Esophagus muscularis mucosa (tissue), 4 donors: Measurements from ENCODE around the gene CDH18. TPM values are rescaled to one million over a fixed set of nuclear protein-coding genes. Genes with fewer than 3 reads are reported as not detected.
"Not testable (repeated sequence)": the region's sequence is repeated elsewhere in the genome, so short reads cannot be mapped to it uniquely, and the experiment has no call there.

Source experiments
- DNase-seq: peaks from one replicate; pipeline ENCODE4 v3.0.0-alpha.2; 2017; ENCODE audit errors: extremely low spot score
- H3K27ac ChIP-seq, 4 donors: fragments of 200-600 bp; sonication (generic); replicated peaks in 1 of 4; 1 replicate in 3 of 4; 2 replicates in 1 of 4; pipeline ENCODE4 v1.5.1; 2016 to 2019; ENCODE audit warnings: mild to moderate bottlenecking in 1 of 4
- H3K27me3 ChIP-seq, 4 donors: fragments of 200-600 bp; sonication (generic); one replicate each; pipeline versions ENCODE4 v1.5.1 to v1.6.0; 2016 to 2019
- H3K36me3 ChIP-seq, 4 donors: fragments of 200-600 bp; sonication (generic); one replicate each; pipeline ENCODE4 v1.5.1; 2016 to 2019
- H3K4me1 ChIP-seq, 4 donors: fragments of 200-600 bp; sonication (generic); one replicate each; pipeline ENCODE4 v1.5.1; 2016 to 2019
- H3K4me3 ChIP-seq, 4 donors: fragments of 200-600 bp; sonication (generic); 1 replicate in 2 of 4; 2 replicates in 2 of 4; pipeline ENCODE4 v1.5.1; 2016 to 2019; ENCODE audit warnings: mild to moderate bottlenecking in 4 of 4, moderate library complexity in 1 of 4
- H3K9me3 ChIP-seq, 4 donors: fragments of 200-600 bp; sonication (generic); 1 replicate in 3 of 4; 2 replicates in 1 of 4; pipeline ENCODE4 v1.5.1; 2016 to 2019
- CTCF ChIP-seq, 3 experiments: fragments of 200-600 bp in 2 of 3; fragments of 450-650 bp in 1 of 3; sonication (generic) in 2 of 3; IDR thresholded peaks; one replicate each; pipeline ENCODE4 v1.5.1; 2017 to 2019; ENCODE audit warnings: antibody characterized with exemption in 3 of 3, mild to moderate bottlenecking in 2 of 3, moderate library complexity in 1 of 3
- EP300 ChIP-seq: sonication (generic); formaldehyde crosslinking; IDR thresholded peaks from one replicate; pipeline ENCODE4 v1.6.1; 2017; ENCODE audit warnings: antibody characterized with exemption
- POLR2A ChIP-seq: fragments of 450-650 bp; IDR thresholded peaks from one replicate; pipeline ENCODE4 v1.6.1; 2017; ENCODE audit warnings: antibody characterized with exemption, moderate library complexity, mild to moderate bottlenecking, low read depth
- POLR2AphosphoS5 ChIP-seq, 2 donors: sonication (generic); formaldehyde crosslinking; IDR thresholded peaks; one replicate each; pipeline ENCODE4 v1.6.1; 2017; ENCODE audit warnings: antibody characterized with exemption in 2 of 2
- WGBS: methylation state at CpG from one replicate; pipeline ENCODE4 v1.1.5; 2018; 5-methylcytosine and 5-hydroxymethylcytosine counted together
- intact Hi-C: fragments of 100-400 bp; cut with DNase I; formaldehyde crosslinking; loops from one replicate; pipeline ENCODE4 v1.15.1; 2023
- total RNA-seq, 4 donors: library from RNA; depleted of rRNA; stranded (reverse); fragments of >200 nt; gene quantifications; one replicate each; pipeline versions ENCODE4 v1.1.0 to v1.2.1, GENCODE V29; 2016

The CDH18 gene
- total RNA-seq, 4 donors from 2014 or later = under 0.01 to 0.65 TPM; not detected in 2

DNA sequence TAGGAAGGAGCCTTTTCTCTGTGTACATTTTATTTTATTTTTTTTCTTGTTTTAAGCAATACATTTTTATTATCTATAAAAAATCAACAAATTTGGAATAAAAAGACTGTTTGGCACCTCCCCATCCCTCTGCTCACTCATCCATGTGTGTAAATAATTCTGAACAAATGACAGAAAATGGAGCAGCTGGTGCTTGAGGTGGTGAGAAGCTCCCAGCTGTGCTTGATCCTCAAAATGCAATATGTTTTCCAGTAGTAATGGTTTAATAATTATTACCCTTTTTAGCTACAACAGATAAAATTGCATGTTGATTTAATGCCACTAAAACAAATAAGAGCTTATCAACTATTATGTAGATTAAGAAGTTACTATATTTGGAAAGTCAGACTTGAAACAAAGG is 132.5 kb downstream of the CDH18 start:
- DNase-seq = no peak
- no peaks in the 10 kb centered on the region for H3K4me1 ChIP-seq
- TF ChIP-seq POLR2A = no peak
- H3K27ac ChIP-seq = no peak overlapping the region
- H3K36me3 ChIP-seq = no peaks in the 10 kb centered on the region
- no peaks in the 10 kb centered on the region for H3K27me3 ChIP-seq
- H3K9me3 ChIP-seq = no peaks in the 10 kb centered on the region
- intact Hi-C loops = no loop called here
- no peak overlapping the region for H3K4me3 ChIP-seq

GRCh38 chr5:19855031-19855430 is 133.0 kb downstream of the CDH18 start:
- Histone ChIP-seq H3K36me3 (no peaks in the 10 kb centered on the region), H3K9me3 (no peaks in the 10 kb centered on the region), H3K27me3 (no peaks in the 10 kb centered on the region), H3K4me1 (no peaks in the 10 kb centered on the region), H3K4me3 (no peak overlapping the region), H3K27ac (no peak overlapping the region)
- 87% methylated on average over 4 of the region's 4 CpGs for WGBS
- intact Hi-C loops = no loop called here
- TF ChIP-seq POLR2A (no peak), CTCF (IDR thresholded peaks at IDR 0.05) (no peak), EP300 (no peak), POLR2AphosphoS5 (IDR thresholded peaks at IDR 0.05) (no peak)
- DNase-seq = no peak

DNA sequence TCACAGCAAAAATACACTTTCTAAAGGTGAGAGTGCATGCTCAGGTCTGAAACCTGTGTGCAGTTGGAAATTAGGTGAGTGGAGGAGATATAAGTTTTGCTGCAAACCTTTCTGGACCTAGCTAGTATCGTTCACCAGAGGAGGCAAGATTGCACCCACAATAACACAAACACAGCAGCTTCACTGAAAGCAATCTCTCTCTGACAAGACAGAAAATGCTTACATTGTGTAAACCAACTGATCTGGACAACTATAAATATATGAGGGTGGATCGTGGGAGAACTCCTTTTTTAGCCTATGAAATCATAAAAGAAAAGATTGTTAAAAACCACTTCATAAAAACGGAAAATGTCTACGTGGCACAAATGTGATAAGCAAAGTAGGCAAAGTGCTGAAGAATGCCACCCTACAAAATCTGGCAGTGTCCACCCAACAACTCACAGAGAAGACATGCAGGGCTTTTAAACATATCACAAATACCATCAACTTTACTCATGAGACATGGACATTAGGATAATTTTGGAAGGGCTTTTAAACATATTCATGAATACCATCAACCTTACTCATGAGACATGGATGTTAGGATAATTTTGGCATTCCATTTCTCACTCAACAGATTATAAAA is 134.3 kb downstream of the CDH18 start:
- WGBS = 52% methylated on average over 4 of the region's 4 CpGs
- no peak for TF ChIP-seq EP300
- no peak for TF ChIP-seq POLR2AphosphoS5 (IDR thresholded peaks at IDR 0.05)
- TF ChIP-seq CTCF (IDR thresholded peaks at IDR 0.05) = no peak
- TF ChIP-seq POLR2A = no peak
- H3K27me3 ChIP-seq = no peaks in the 10 kb centered on the region
- no peak for DNase-seq
- no peak overlapping the region for H3K4me3 ChIP-seq
- intact Hi-C loops = no loop called here
- H3K9me3 ChIP-seq = no peaks in the 10 kb centered on the region
- H3K4me1 ChIP-seq = no peaks in the 10 kb centered on the region
- H3K36me3 ChIP-seq = no peaks in the 10 kb centered on the region
- H3K27ac ChIP-seq = no peak overlapping the region

GRCh38 chr5:19837536-19838174 is 150.3 kb downstream of the CDH18 start:
- no peak overlapping the region for H3K27ac ChIP-seq
- DNase-seq = no peak
- TF ChIP-seq POLR2A (no peak), CTCF (IDR thresholded peaks at IDR 0.05) (no peak), EP300 (no peak), POLR2AphosphoS5 (IDR thresholded peaks at IDR 0.05) (no peak)
- H3K27me3 ChIP-seq = no peaks in the 10 kb centered on the region
- H3K4me1 ChIP-seq = no peaks in the 10 kb centered on the region
- no peak overlapping the region for H3K4me3 ChIP-seq
- peaks cover 0 to 11% (median 3%) of the 10 kb centered on the region in 4 donors for H3K9me3 ChIP-seq
- WGBS = 67% methylated on average over 6 of the region's 6 CpGs
- H3K36me3 ChIP-seq = no peaks in the 10 kb centered on the region
- intact Hi-C loops = no loop called here

DNA sequence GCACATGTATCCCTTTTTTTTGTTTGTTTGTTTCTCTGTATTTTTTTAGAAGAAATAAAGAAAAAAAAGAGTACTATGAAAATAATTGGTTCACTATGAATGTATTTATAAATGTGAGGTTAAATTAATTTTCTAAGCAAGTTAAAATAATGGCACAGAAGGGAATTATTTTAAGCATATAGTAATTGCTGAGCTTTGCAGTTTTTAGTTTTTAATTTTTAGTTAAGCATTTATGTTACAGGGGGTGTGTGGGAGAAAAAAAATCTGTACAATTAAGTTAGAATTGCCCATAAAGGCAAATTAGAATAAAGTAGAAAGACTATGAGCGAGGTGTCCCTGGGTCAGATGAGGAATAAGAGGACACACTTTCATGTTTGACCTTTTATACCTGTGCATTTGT is 152.6 kb downstream of the CDH18 start:
- no peak for TF ChIP-seq EP300
- TF ChIP-seq POLR2AphosphoS5 (IDR thresholded peaks at IDR 0.05) = no peak
- no peak for TF ChIP-seq POLR2A
- no peak for TF ChIP-seq CTCF (IDR thresholded peaks at IDR 0.05)
- H3K27ac ChIP-seq = no peak overlapping the region
- no peaks in the 10 kb centered on the region for H3K4me1 ChIP-seq
- no peak for DNase-seq
- peaks cover 0 to 11% (median 3%) of the 10 kb centered on the region in 4 donors for H3K9me3 ChIP-seq
- no peaks in the 10 kb centered on the region for H3K27me3 ChIP-seq
- no peak overlapping the region for H3K4me3 ChIP-seq
- WGBS = 77% methylated on average over 1 of the region's 1 CpG
- intact Hi-C loops = no loop called here
- no peaks in the 10 kb centered on the region for H3K36me3 ChIP-seq

GRCh38 chr5:19812720-19813119 is 175.3 kb downstream of the CDH18 start:
- H3K27ac ChIP-seq, H3K9me3 ChIP-seq, H3K36me3 ChIP-seq, H3K27me3 ChIP-seq, H3K4me3 ChIP-seq, intact Hi-C loops, DNase-seq, H3K4me1 ChIP-seq: not testable (repeated sequence)
- WGBS = 90% methylated on average over 4 of the region's 4 CpGs
